Measurements from ENCODE around the gene VAC14.

The VAC14 gene

GRCh38 chr16:70784692-70785555 lies 16.0 kb downstream of the VAC14 start:
- no peaks in the 10 kb centered on the region for H3K4me1 ChIP-seq (ENCODE audit: control insufficient read depth, insufficient read depth, low read length)
- H3K27ac ChIP-seq (ENCODE audit: extremely low read depth, low read depth, low read length), result no peak overlapping the region
- ChIA-PET POLR2A (no interaction called here), CTCF (no interaction called here)
- H3K36me3 ChIP-seq (ENCODE audit: control insufficient read depth in 2 of 2, insufficient read depth in 1 of 2, low read length in 2 of 2), result peaks cover 0 to 70% of the 10 kb centered on the region in 2 experiments; a peak in 1 of 3 replicates
- no peak overlapping the region for H3K4me3 ChIP-seq (ENCODE audit: low read depth, low read length)
- no peaks in the 10 kb centered on the region for H3K9me3 ChIP-seq (ENCODE audit: control insufficient read depth, insufficient read depth, low read depth, low read length)
- TF ChIP-seq FEZF1 (tag by site-specific recombination; IDR thresholded peaks at IDR 0.05) (no peak), GLIS1 (tag by site-specific recombination; IDR thresholded peaks at IDR 0.05) (no peak)

- CTCF ChIA-PET, result interaction anchor here (1.0 kb wide), 1 partner anchor 11 kb away, joined by 3 read pairs; no protein-coding TSS in a partner anchor
- Histone ChIP-seq H3K27ac (ENCODE audit: extremely low read depth, low read depth, low read length) (no peak overlapping the region), H3K9me3 (ENCODE audit: control insufficient read depth, insufficient read depth, low read depth, low read length) (no peaks in the 10 kb centered on the region), H3K4me1 (ENCODE audit: control insufficient read depth, insufficient read depth, low read length) (no peaks in the 10 kb centered on the region), H3K36me3 (ENCODE audit: control insufficient read depth in 2 of 2, insufficient read depth in 1 of 2, low read length in 2 of 2) (peaks cover 0 to 79% of the 10 kb centered on the region in 2 experiments; a peak in 1 of 3 replicates), H3K4me3 (ENCODE audit: low read depth, low read length) (no peak overlapping the region)
- TF ChIP-seq MYNN (tag by site-specific recombination; IDR thresholded peaks at IDR 0.05; ENCODE audit: borderline replicate concordance), result no peak
- TF ChIP-seq SALL2 (tag by site-specific recombination; IDR thresholded peaks at IDR 0.05; ENCODE audit: borderline replicate concordance), result no peak
- no peak for TF ChIP-seq PRDM4 (tag by site-specific recombination; IDR thresholded peaks at IDR 0.05)
- TF ChIP-seq ZNF677 (tag by site-specific recombination; IDR thresholded peaks at IDR 0.05), result no peak
- TF ChIP-seq ZNF610 (tag by site-specific recombination; IDR thresholded peaks at IDR 0.05; ENCODE audit: borderline replicate concordance), result no peak
- no peak for TF ChIP-seq ELK4 (IDR thresholded peaks at IDR 0.05; ENCODE audit: borderline replicate concordance, low read depth, low read length)
- no peak for TF ChIP-seq ZNF792 (tag by site-specific recombination; IDR thresholded peaks at IDR 0.05)
- TF ChIP-seq BCL11B (tag by site-specific recombination; IDR thresholded peaks at IDR 0.05; ENCODE audit: low read depth), result no peak
- no peak for TF ChIP-seq SETDB1 (IDR thresholded peaks at IDR 0.05; ENCODE audit: insufficient read length, low read length)
- no peak for TF ChIP-seq ATF2 (tag by site-specific recombination; IDR thresholded peaks at IDR 0.05; ENCODE audit: low read depth)
- no peak for TF ChIP-seq ZNF18 (tag by site-specific recombination; IDR thresholded peaks at IDR 0.05)
- TF ChIP-seq PRDM10 (tag by site-specific recombination; IDR thresholded peaks at IDR 0.05), result no peak
- TF ChIP-seq ZIC2 (tag by site-specific recombination; IDR thresholded peaks at IDR 0.05), result no peak
- TF ChIP-seq ZNF518A (tag by site-specific recombination; conservative IDR thresholded peaks at IDR 0.05; ENCODE audit: low read depth), result no peak
- POLR2A ChIA-PET, result no interaction called here
Measured at GRCh38 chr16:70782237-70782636, 18.7 kb downstream of the VAC14 start.

Data from HEK293 (cell line).